GM21619 (cell line): ENCODE measurements around the gene PPFIA3.
"Not testable (repeated sequence)": the region's sequence is repeated elsewhere in the genome, so short reads cannot be mapped to it uniquely, and the experiment has no call there.

Experiments used
- ATAC-seq: cut with Tn5 transposase; IDR thresholded peaks from one replicate; pipeline ENCODE4 v1.9.1; 2021; ENCODE audit not compliant: unreplicated experiment

Gene PPFIA3

DNA sequence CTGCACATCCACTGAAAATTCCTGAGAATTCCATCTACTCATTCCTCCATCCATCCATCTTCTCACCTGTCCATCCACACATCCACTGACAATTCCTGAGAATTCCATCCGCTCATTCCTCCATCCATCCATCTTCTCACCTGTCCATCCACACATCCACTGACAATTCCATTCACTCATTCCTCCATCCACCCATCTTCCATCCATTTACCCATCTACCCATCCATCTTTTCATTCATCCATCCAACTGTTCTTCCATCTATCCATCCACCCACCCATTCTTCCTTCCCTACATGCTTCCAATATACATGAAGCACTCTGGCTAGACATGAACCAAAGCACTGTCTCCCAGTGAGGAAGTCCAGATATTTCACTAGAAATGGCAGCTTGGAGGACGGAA, 53.9 kb downstream of the PPFIA3 start:
- no peak for ATAC-seq

DNA sequence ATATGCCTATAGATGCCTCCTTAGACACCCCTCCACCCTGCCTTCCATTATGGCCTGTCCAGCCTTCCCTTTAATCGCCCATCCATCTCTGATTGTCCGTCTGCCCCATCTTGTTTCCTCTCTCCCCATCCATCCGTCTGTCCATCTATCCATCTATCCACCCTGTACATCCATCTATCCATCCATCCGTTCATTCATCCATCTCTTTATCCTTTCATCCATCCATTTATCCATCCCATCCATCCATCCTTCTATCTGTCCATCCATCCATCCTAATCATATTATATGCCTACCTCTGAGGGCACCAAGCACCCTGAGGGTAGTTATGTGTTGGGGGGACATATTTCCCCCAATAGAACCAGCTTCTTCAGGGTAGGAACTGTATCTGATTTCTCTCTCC, 61.3 kb downstream of the PPFIA3 start:
- ATAC-seq: no peak

DNA sequence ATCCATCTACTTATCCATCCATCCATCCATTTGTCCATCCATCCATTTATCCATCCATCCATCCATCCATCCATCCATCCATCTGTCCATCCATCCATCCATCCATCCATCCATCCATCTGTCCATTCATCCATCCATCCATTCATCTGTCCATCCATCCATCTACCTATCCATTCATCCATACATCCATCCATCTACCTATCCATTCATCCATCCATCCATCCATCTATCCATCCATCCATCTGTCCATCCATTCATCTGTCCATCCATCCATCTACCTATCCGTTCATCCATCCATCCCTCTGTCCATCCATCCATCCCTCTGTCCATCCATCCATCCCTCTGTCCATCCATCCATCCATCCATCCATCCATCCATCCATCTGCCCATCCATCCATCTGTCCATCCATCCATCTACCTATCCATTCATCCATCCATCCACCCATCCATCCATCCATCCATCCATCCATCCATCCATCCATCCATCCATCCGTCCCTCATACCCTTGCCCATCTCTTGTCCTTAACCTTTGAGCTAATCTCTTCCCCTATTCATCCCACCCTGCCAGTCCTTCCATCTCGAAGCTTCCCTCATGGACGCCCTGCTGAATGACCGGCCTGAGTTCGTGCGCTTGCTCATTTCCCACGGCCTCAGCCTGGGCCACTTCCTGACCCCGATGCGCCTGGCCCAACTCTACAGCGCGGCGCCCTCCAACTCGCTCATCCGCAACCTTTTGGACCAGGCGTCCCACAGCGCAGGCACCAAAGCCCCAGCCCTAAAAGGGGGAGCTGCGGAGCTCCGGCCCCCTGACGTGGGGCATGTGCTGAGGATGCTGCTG, 62.9 kb downstream of the PPFIA3 start:
- ATAC-seq: not testable (repeated sequence)

DNA sequence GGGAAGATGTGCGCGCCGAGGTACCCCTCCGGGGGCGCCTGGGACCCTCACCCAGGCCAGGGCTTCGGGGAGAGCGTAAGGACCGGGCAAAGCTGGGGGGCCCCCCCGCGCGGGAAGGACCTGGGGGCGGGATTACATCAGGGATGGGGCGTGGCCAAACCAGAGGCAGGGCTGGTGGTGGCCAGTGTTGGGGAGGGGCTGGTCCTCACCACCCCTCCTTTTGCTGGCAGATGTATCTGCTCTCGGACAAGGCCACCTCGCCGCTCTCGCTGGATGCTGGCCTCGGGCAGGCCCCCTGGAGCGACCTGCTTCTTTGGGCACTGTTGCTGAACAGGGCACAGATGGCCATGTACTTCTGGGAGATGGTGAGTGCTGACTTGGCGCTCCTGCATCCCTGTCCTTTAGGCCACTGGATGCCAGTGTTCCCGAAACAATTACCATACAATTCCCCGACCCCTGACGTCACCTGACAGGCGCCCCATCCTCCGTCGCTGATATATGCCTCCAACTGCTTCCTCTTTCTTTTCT, 63.6 kb downstream of the PPFIA3 start:
- no peak for ATAC-seq

DNA sequence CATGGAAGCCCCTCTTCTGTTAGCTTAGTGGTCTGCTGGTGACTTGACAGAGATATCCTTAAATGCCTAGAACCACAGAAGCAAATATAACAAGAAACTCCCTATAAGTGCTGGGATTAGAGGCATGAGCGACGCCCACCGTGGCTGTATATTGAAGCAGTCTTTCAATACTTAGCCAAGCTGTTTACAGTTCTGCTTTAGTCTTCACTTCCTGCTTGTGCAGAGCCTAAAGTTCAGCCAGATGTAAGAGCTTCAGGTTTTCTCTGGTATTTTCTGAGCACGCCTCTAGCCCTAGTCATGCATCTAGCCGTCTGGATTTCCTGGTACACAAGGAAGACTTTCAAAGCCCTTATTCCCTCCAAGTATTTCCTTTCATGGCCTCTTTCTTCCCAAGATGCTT, 66.8 kb downstream of the PPFIA3 start:
- no peak for ATAC-seq

DNA sequence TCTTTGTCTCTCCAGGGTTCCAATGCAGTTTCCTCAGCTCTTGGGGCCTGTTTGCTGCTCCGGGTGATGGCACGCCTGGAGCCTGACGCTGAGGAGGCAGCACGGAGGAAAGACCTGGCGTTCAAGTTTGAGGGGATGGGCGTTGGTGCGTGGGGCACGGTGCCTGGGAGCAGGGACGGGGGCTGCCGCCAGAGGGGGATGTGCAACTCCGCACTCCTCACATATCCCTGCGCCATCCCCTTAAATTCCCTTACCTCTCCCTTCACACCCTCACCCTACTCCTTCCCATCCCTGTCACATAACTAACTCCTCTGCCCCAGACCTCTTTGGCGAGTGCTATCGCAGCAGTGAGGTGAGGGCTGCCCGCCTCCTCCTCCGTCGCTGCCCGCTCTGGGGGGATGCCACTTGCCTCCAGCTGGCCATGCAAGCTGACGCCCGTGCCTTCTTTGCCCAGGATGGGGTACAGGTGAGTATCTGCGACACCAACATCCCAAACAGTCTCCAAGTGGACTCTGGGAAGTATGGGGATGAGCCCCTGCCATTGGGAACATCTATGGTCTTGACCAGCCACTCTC, 69.4 kb downstream of the PPFIA3 start:
- no peak for ATAC-seq

DNA sequence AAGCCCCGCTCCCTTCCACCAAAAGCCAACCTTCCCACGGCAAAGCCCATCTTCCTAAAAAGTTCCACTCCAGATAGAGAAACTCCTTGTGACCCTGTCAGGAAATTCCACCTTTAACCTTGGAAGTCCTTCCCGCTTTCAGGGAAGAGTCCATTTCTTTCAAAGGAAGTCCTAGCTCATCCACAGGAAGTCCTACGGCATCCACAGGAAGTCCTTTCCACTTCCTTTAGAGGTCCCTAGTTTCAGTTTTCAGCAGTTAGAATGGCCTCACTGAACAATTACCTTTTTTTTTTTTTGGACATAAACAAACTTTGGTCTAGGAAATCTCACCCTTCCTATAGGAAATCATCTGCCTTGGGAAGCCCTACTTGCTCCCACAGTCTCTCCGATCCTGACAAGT, 69.9 kb downstream of the PPFIA3 start:
- no peak for ATAC-seq

DNA sequence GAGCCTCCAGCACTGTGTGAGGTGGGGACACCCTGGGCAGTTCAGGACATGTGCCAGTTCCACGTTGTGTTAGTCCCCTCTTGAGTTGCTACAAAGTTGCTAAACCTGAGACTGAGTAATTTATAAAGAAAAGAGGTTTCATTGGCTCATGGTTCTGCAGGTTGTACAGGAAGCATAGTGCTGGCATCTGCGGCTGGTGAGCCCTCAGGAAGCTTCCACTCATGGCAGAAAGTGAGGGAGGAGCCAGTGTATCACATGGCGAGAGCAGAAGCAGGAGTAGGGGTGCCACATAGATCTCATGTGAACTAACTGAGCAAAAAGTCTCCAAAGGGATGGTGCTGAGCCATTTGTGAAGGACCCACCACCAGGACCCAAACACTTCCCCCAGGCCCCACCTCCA, 71.4 kb downstream of the PPFIA3 start:
- ATAC-seq: no peak

DNA sequence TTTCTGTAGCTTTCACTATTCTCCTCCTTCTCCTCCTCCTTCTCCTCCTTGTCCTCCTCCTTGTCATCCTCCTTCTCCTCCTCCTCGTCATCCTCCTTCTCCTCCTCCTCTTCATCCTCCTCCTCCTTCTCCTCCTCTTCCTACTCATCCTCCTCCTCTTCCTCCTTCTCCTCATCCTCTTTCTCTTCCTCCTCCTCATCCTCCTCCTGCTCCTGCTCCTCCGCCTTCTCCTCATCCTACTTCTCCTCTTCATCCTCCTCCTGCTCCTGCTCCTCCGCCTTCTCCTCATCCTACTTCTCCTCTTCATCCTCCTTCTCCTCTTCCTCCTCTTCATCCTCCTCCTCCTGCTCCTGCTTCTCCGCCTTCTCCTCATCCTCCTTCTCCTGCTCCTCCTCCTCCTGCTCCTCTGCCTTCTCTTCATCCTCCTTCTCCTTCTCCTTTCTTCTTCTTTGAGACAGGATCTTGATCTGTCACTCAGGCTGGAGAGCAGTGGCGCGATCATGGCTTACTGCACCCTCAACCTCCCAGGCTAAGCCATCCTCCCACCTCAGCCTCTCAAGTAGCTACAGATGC, 74.6 kb downstream of the PPFIA3 start:
- ATAC-seq: no peak

DNA sequence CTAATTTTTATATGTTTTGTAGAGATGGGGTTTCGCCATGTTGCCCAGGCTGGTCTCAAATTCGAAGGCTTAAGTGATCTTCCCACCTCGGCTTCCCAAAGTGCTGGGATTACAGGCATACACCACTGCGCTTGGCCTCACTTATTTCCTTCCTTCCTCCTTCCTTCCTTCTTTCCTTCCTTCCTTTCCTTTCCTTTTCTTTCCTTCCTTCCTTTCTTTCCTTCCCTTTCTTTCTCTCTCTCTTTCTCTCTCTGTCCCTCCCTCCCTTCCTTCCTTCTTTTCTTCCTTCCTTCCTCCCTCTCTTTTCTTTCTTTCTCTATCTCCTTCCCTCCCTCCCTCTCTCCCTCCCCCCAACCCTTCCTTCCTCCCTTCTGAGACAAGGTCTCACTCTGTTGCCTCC, 75.1 kb downstream of the PPFIA3 start:
- no peak for ATAC-seq

DNA sequence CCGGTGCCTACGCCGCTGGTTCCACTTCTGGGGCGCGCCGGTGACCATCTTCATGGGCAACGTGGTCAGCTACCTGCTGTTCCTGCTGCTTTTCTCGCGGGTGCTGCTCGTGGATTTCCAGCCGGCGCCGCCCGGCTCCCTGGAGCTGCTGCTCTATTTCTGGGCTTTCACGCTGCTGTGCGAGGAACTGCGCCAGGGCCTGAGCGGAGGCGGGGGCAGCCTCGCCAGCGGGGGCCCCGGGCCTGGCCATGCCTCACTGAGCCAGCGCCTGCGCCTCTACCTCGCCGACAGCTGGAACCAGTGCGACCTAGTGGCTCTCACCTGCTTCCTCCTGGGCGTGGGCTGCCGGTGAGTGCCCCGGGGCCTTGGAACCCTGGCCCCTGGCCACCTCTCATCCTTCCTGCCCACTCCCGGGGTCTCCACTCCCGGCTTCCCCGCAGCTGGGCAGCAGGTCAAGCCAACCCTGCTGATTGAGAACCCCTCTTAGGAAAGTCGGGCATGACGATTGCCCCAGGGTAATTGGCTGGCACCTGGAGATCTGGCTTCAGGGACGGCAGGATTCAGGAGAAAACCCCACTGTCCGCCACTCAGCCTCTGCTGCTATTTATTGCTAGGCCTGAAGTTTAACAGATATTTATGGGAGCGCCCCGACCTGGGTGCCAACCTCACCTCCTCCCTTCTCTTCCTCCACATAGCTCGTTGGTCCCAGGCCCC, 77.3 kb downstream of the PPFIA3 start:
- ATAC-seq: no peak

DNA sequence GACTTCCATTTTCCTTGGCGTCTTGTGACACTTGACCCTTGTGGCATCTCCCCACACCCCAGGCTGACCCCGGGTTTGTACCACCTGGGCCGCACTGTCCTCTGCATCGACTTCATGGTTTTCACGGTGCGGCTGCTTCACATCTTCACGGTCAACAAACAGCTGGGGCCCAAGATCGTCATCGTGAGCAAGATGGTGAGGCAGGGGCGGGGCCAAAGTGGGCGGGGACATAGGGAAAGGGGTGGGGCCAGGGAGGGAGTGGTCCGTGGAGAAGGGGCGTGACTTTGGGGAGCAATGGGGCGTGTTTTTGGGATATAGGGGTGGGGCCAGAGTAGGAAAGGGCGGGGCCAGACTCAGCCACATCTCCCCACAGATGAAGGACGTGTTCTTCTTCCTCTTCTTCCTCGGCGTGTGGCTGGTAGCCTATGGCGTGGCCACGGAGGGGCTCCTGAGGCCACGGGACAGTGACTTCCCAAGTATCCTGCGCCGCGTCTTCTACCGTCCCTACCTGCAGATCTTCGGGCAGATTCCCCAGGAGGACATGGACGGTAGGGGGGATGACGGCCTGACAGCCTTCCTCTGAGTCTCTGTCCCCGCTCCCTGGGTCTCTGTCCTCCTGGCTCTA, 81.0 kb downstream of the PPFIA3 start:
- ATAC-seq: no peak
